Mammary epithelial cell (primary cell): ENCODE results near the gene MADD.

Source experiments
- CTCF ChIP-seq, 2 donors: IDR thresholded peaks in 1 of 2; conservative IDR thresholded peaks in 1 of 2; 2 replicates each; pipeline ENCODE4 v1.5.1; 2011 to 2012; ENCODE audit warnings: inconsistent platforms in 2 of 2, low read length in 2 of 2, mild to moderate bottlenecking in 2 of 2, control low read depth in 1 of 2, low read depth in 1 of 2; ENCODE audit not compliant: insufficient read depth in 1 of 2; ENCODE audit errors: extremely low read depth in 1 of 2
- EZH2 ChIP-seq: IDR thresholded peaks from 2 replicates; pipeline ENCODE4 v1.6.1; 2012; ENCODE audit warnings: low read length, inconsistent platforms, borderline replicate concordance

GRCh38 chr11:47326198-47326597, 56.3 kb downstream of the MADD start:
- TF ChIP-seq CTCF (conservative IDR thresholded peaks at IDR 0.05 in 1 of 2, IDR thresholded peaks at IDR 0.05 in 1 of 2; ENCODE audit: extremely low read depth in 1 of 2, insufficient read depth in 1 of 2, low read depth in 1 of 2, low read length in 2 of 2) (no peak), EZH2 (no peak)
